Measurements from ENCODE around the gene FILIP1L. TPM values are rescaled to one million over a fixed set of nuclear protein-coding genes. Genes with fewer than 3 reads are reported as not detected.

Gene FILIP1L
- total RNA-seq, 1 donor from 2014 or later: 19.4 TPM

DNA sequence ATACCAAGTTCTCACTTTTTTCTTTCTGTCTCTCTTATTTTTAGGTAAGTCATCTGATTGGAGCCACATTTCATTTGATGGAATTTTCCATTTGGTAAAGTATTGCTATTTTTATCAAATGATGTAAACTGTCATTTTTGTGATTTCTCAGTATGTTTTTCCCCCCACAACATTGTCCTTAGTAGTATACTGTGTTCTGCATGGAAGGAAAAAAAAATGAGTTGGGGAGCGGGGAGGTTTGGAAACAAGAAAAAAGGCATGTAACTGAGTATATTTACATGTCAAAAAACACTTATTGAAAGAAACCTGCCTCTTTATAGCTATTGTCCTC is 104.2 kb downstream of the FILIP1L start:
- no peak for DNase-seq (ENCODE audit: low spot score, unreplicated experiment)
- TF ChIP-seq, protein P1, sequence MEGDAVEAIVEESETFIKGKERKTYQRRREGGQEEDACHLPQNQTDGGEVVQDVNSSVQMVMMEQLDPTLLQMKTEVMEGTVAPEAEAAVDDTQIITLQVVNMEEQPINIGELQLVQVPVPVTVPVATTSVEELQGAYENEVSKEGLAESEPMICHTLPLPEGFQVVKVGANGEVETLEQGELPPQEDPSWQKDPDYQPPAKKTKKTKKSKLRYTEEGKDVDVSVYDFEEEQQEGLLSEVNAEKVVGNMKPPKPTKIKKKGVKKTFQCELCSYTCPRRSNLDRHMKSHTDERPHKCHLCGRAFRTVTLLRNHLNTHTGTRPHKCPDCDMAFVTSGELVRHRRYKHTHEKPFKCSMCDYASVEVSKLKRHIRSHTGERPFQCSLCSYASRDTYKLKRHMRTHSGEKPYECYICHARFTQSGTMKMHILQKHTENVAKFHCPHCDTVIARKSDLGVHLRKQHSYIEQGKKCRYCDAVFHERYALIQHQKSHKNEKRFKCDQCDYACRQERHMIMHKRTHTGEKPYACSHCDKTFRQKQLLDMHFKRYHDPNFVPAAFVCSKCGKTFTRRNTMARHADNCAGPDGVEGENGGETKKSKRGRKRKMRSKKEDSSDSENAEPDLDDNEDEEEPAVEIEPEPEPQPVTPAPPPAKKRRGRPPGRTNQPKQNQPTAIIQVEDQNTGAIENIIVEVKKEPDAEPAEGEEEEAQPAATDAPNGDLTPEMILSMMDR (IDR thresholded peaks at IDR 0.05; ENCODE audit: unreplicated experiment): no peak
- Mint-ChIP-seq H3K27me3 (no peaks in the 10 kb centered on the region), H3K36me3 (ENCODE audit: insufficient read depth) (peaks cover 3% of the 10 kb centered on the region), H3K9me3 (ENCODE audit: low read depth) (peaks cover 3% of the 10 kb centered on the region), H3K4me1 (ENCODE audit: low read depth) (peaks cover 18% of the 10 kb centered on the region), H3K27ac (no peak overlapping the region), H3K4me3 (ENCODE audit: low read depth) (no peak overlapping the region)

DNA sequence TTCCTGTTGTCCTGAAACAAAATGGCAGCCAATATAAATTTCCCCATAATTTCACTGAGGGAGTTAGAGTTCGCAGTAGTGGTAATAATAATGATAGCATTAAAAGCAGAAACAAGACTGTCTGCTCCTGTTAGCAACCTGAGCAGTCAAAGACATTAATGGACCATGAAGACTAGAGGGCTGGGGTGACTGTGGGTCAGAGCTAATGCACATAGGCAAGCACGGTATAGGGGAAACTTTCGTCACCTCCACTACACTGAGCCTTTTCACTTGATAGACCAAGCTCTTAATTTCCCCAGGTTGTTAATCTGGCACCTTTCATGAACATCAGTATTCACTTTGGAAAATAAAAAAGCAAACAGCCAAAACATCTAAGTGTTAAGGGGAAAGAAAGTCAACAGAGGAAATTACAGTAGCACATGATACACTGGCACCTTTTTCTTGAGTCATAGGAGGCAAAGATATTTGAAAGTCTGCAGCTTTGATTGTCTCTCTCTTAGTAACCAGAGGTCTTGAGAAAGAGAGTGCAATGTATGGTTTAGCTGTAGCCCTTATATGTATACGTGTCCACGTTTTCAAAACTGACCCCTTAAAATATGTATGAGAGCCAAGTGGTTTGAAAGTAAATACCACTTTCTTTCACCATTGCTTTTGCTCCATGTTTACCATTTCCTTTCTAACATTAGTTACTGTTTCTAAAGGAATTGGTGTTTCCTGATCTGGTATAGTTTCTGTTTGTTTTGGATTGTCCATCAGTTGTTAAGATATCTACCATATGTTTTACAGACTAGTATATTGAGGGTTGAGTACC is 104.8 kb downstream of the FILIP1L start:
- no peak for DNase-seq (ENCODE audit: low spot score, unreplicated experiment)
- TF ChIP-seq, protein P1 (IDR thresholded peaks at IDR 0.05; ENCODE audit: unreplicated experiment): no peak
- H3K27ac Mint-ChIP-seq: no peak overlapping the region
- H3K4me3 Mint-ChIP-seq (ENCODE audit: low read depth): no peak overlapping the region
- no peaks in the 10 kb centered on the region for H3K9me3 Mint-ChIP-seq (ENCODE audit: low read depth)
- no peaks in the 10 kb centered on the region for H3K36me3 Mint-ChIP-seq (ENCODE audit: insufficient read depth)
- H3K27me3 Mint-ChIP-seq: no peaks in the 10 kb centered on the region
- H3K4me1 Mint-ChIP-seq (ENCODE audit: low read depth): peaks cover 22% of the 10 kb centered on the region

DNA sequence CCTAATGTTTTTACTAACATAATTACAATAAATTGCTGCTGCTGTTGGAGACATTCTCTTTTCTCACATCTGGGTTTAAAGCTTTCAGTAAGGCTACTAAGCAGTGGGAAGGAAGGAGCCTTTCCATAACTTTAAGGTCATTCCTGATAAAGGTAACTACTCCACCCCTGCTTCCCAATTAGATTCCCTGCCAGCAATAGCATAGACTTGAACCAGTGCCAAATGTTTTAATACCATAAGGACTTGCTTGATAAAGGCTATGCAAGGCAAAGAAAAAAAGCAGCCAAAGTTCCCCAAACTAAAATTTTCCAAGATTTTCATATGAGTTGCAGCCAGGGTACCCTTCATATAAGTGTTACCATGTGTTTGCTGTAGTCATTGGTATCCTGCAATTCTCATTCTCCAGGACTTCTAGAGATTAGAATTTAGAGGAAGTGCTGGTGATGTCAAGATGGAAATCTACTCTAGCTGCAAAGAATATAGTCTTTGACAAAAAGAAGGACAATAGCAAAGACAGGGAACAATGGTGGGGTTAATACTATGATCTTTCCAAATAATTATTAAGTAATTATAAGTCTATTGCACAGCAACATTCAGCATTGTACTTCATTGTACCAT is 106.1 kb downstream of the FILIP1L start:
- Mint-ChIP-seq H3K9me3 (ENCODE audit: low read depth) (no peaks in the 10 kb centered on the region), H3K36me3 (ENCODE audit: insufficient read depth) (no peaks in the 10 kb centered on the region), H3K4me3 (ENCODE audit: low read depth) (no peak overlapping the region), H3K27me3 (no peaks in the 10 kb centered on the region), H3K27ac (no peak overlapping the region), H3K4me1 (ENCODE audit: low read depth) (peaks cover 34% of the 10 kb centered on the region)
- TF ChIP-seq, protein P1 (IDR thresholded peaks at IDR 0.05; ENCODE audit: unreplicated experiment): no peak
- DNase-seq (ENCODE audit: low spot score, unreplicated experiment): no peak

DNA sequence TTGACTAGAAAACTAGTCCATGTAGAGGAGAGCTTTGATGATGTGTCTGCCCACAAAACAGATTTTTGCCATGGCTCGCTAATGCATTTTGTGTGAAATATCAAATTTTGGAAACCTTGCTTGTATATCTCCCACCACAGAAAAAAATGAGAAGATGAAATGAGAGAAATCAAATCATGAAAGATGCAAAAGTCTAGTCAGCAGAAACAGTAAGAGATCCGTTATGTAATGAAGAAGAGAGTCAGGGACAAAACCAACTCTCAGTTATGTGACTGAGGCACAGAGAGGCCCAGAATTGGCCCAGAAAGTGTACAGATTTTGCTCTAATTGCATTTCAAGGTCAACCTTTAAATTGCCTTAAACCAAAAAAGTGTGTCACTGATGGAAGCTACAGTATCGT is 107.0 kb downstream of the FILIP1L start:
- Mint-ChIP-seq H3K9me3 (ENCODE audit: low read depth) (no peaks in the 10 kb centered on the region), H3K36me3 (ENCODE audit: insufficient read depth) (no peaks in the 10 kb centered on the region), H3K27me3 (no peaks in the 10 kb centered on the region), H3K4me3 (ENCODE audit: low read depth) (no peak overlapping the region), H3K4me1 (ENCODE audit: low read depth) (peaks cover 41% of the 10 kb centered on the region), H3K27ac (no peak overlapping the region)
- TF ChIP-seq, protein P1 (IDR thresholded peaks at IDR 0.05; ENCODE audit: unreplicated experiment): no peak
- DNase-seq (ENCODE audit: low spot score, unreplicated experiment): no peak

DNA sequence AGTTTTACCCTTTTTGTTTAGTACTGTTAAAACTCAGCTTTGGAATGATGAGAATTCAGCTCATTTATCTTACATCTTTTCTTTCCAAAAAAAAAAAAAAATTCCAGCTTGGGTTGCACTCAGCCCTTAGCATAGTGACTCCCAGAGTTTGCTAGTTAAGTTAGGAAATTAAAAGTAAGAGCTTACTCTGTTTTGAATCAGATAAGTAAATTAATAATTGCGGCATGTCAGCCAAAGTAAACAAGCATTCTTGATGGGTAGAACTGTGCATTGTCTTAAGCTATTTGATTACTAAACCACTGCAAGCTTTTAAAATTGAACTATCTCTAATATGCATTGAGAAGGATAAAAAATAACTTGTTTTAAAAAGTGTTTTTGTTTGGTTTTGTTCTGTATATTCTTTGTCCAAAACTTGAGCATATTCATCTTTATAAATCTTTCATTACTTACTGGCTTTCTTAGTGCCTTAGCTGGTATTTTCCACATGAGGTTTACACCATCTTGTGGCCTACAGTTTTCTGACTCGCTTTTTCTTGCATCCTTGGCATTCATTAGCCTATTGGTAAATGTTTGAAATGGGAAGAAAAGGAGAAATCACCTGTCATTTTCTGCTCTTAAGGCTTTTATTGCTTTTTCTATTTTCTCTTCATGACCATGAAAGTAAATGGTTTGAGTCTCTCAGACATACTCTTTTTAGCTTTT is 107.6 kb downstream of the FILIP1L start:
- Mint-ChIP-seq H3K4me3 (ENCODE audit: low read depth) (no peak overlapping the region), H3K27me3 (no peaks in the 10 kb centered on the region), H3K36me3 (ENCODE audit: insufficient read depth) (no peaks in the 10 kb centered on the region), H3K9me3 (ENCODE audit: low read depth) (no peaks in the 10 kb centered on the region), H3K27ac (no peak overlapping the region), H3K4me1 (ENCODE audit: low read depth) (peaks cover 47% of the 10 kb centered on the region)
- DNase-seq (ENCODE audit: low spot score, unreplicated experiment): no peak
- TF ChIP-seq, protein P1 (IDR thresholded peaks at IDR 0.05; ENCODE audit: unreplicated experiment): no peak

Data from progenitor cell of endocrine pancreas (in vitro differentiated cells).